ENCODE results near the gene RNASEH2B.

DNA sequence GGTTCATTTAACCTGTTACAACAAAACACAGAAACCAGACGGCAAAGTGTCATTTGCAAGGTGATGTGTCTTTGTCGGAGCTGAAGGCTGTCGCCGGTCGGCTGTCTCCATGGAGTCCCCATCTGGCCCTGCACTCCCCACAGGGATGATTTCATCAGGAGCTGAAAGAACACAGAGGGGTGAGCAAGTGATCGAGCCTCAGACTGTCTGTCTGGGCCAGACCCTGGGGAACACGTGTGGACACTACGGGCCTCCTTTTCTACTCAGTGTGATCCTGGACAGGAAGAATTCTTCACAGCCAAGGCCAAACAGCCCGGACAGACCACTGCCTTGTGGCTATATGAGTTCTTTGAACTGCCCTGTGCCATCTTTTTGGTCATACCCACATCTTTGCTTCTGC lies 85.1 kb downstream of the RNASEH2B start:
- TF ChIP-seq YY1 (IDR thresholded peaks at IDR 0.05; ENCODE audit: insufficient read depth, insufficient read length) (no peak), ZNF274 (IDR thresholded peaks at IDR 0.05; ENCODE audit: low read depth, low read length) (no peak), SUZ12 (IDR thresholded peaks at IDR 0.05; ENCODE audit: extremely low read depth, insufficient read depth, insufficient read length) (no peak)
